DLD1 (cell line): ENCODE data around the gene PHF21B.
"Not testable (repeated sequence)": the region's sequence is repeated elsewhere in the genome, so short reads cannot be mapped to it uniquely, and the experiment has no call there.

Experiments
- in situ Hi-C: cut with HindIII; loops from 2 replicates; pipeline ENCODE4 v1.10.0; 2017; ENCODE audit warnings: low sequenced_read_pairs

PHF21B gene

DNA sequence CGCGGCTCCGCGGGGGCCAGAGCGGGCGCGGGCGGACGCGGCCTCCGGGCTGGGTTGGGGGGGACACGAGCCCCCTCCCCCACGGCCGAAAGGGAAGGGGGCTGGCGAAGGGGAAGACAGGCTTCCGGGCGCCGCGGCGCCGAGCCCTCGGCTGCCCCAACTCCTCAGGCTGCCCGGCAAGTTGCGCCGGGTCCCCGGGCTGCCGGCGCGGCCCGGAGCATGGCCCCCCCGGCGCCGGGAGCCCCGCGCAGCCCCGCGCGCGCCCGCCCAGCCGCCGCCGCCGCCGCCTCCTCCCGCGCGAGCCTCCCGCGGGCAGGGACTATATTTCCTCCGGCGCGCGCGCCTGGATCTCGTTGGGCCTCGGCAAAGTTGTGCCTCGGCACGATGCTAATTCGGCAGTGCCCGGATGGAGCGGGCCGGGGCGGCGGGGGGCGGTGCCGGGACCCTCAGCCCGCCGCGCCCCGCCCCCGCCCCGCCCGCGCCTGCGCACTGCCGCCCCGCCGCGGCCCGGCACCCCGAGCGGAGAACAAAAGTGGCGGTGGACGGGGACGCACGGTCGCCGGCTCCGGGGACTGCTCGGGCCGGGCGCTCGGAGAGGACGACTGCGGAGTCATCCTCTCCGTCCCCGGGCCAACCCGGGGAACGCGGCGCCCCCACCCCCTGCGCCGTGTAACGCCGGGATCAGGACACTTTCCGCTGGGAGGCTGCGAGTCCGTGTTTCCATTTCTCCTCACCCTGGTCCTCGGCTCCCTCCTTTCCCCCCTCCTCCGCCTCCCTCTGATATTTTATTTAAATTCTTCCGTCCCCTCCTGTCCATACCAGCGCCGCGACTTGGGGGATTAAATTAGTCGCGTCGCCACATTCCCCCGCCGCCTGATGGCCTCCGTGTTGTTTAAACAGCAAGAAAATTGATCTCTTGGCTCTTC lies at the start of gene PHF21B:
PHF21B (minus strand) TSS at position 400 of the 926 bp plus-strand sequence. CDS start 456 bp downstream, outside the sequence.
- in situ Hi-C loops, result no loop called here

DNA sequence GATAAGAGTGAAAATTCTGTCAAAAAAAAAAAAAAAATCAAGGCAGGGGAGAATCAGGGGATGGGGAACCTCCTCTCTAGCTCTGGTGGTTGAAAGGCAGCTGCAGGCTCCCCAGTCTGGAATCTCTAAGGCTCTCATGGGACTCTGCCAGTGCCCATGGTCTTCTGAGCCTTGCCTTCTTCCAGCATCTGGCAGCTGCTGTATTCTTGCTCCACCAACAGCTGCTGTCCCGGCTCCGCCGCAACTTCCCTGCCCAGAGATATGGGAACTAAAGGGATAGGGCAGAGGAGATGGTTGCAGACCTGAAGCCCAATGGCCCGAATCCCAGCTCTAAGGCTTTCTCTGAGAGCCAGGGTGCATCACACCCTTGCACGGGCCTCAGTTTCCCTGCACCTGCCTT lies 49.5 kb upstream of the PHF21B start:
- in situ Hi-C loops, result no loop called here

DNA sequence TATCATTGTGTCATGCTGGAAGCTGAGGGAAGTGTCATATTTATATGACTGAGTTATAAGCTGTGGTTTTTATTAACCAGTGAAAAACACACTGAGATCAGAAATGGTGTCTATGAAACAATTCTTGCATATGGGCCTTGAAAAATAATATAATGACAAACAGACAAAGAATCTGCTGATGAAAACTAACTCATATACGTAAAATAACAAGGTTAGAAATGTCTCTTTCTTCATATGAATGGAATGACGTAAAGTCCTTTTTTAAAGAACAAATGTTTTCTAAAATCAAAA lies 48.8 kb upstream of the PHF21B start:
- in situ Hi-C loops, result no loop called here

DNA sequence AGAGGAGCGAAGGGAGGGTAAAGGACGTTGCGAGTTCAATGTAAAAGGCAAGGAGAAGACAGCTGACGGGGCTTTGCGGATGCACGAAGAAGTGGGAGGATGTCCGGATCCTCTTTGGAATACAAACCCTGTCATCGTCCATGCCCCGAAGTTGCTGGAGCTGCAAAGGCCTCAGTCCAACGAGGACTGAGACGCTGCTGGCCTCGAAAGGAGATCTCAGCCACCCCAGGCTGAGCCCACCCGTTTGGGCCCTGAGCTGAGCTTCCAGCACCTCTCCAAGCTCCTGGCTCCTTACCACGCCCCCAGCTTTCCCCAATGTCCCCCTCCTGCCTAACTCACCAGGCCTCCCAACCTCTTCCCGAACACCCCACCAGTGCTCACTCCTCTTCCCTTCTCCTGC lies 46.1 kb upstream of the PHF21B start:
- in situ Hi-C loops, result no loop called here

DNA sequence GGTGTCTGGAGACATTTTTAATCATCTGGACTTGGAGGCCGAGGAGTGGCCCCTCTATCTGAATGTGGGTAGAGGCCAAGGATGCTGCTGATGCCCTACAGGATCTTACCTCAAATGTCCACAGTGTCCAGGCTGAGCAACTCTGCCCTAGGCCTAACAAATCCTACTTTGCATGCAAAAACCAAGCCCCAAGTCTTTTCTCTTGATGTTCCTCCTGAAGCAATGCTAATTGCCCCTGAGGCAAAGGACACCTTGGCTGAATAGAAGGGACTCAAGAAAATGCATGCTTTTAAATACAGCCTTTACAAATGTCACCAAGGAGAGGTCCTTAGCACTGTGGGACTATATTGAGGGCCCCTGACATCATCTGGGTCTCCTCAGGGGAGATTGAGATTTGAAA lies 43.8 kb upstream of the PHF21B start:
- in situ Hi-C loops, result no loop called here

DNA sequence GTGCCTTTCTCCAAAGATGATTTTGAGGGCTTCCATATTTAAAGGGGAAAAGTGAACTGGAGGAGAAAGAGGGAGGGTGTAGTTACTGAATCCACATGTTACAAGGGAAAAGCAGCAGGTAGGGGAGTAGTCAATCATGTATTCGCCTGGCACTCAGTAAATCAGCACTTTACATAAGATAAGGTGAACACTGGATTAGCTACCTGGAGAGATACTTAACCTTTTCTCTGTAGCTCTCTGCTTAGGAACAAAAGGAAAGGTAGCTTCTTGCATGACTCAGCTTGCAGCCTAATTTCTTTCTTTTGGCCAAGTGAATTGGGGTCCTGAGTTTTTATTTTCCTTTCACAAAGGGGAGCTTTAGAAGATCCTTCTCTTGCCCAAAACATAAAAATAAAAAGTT lies 43.3 kb upstream of the PHF21B start:
- in situ Hi-C loops, result no loop called here

DNA sequence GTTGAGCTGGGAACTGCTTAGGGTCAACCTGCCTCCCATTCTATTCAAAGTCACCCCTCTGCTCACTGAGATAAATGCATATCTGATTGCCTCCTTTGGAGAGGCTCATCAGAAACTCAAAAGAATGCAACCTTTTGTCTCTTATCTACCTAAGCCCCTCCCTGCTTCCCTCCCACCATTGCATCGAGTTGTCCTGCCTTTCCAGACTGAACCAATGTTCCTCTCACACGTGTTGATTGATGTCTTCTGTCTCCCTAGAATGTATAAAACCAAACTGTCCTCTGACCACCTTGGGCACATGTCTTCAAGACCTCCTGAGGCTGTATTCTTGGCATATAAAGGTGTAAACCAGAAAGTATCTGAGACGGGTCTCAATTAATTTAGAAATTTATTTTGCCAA lies 42.9 kb upstream of the PHF21B start:
- in situ Hi-C loops, result not testable (repeated sequence)

DNA sequence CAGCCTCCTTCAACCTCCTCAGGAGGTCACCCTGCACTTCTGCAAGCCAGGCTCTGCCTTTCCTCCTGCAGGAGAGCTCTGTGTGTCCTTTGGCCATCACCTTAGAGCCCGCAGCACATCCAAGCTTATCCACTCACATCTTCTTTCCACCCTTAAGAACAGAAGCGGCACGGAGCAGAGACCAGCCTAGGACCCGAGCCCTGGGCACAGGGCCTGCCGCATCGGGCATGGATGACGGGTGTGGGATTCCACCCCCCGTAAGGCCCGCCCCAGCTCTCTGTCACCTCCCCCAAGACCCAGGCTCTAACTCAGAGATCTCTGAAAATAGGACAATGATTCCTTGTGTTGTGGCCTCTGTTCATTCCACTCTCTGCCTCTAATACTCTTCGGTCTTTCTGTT lies 42.1 kb upstream of the PHF21B start:
- in situ Hi-C loops, result no loop called here

DNA sequence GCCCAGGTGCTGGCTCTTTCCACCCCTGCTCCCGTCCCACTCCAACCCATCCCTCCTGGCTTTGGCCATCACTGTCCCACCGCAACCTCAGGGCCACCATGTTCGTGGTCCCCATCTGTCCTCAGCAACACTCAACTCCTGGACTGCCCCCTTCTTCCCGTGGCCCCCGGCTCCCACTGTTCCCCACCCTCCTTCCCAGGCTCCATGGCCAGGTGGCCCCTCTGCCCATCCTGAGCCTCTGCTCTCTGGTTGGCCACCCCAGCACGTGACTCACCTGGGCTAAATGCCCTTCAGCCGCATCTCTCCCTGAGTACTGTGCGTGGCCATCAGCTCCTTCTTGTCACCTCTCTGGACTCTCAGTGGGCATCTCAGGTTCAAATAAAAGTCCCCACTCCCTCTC lies 41.6 kb upstream of the PHF21B start:
- in situ Hi-C loops, result no loop called here

DNA sequence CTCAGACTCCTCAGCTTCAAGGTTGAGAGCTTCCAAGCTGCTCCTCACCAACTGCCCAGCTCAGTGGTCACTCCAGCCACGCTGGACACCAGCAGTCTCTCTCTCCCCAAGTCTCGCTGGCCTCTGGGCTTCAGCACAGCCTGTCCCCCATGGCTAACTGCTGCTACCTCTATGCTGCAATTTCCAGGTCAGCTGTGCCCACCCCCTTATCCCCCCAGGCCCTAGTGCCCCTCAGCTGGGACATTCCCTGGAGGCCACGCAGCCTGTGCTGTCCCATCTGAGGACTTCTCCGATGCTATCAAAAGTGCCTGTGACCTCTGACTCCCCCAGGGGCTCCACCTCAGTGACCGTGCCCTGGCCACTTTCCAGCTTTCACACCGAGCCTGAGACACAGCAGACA lies 37.5 kb upstream of the PHF21B start:
- in situ Hi-C loops, result no loop called here

DNA sequence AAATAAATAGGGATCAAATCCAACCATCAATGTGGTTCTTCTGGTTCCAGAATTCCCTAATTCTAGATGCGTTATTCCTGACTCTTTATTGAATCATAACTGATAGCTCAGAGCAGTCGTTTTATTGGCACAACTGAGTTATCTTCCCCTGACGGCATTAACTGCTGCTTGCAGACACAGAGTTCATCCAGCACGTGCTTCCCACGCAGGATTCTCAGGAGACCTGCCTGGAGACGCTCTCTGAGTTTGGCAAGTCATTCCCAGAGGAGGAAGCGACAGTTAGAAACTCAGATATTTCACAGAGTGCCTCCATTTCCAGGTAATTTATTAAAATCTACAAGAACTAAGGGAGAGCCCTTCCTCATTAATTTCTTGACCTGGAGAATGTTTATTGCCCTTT lies 35.4 kb upstream of the PHF21B start:
- in situ Hi-C loops, result no loop called here

DNA sequence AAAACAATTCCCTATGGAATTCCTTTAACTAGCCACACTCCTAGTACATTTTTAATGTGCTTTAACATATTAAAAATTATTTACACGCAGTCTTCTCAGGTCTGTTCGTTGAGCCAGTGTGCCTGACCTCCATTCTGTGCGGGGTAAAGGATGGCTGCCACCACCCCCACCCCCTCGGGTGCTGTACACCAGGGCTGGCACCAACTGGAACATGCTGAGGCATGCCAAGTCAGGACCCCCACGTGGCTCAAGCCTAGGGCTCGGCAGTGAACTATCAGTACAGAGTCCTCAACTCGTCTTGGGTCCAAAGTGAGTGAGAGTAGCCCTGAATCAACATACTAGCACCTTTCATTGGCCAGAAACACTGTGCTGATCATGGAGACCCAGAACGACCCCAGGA lies 32.5 kb upstream of the PHF21B start:
- in situ Hi-C loops, result no loop called here

DNA sequence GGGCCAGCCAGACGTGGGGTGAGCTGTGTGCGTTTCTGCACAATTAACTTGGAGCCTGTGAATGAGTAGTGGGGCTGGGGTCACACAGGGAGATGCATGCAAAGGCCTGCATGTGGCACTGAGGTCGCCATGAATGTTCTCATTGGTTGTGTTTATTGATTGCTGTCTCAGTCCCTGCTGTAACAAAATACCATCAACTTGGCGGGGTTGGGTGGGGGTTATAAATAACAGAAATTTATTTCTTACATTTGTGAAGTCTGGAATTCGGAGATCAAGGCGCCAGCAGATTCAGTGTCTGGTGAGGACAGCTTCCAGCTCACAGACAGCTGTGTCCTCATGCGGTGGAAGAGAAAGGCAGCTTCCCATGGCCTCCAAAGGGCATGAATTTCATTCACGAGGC lies 29.3 kb upstream of the PHF21B start:
- in situ Hi-C loops, result no loop called here

DNA sequence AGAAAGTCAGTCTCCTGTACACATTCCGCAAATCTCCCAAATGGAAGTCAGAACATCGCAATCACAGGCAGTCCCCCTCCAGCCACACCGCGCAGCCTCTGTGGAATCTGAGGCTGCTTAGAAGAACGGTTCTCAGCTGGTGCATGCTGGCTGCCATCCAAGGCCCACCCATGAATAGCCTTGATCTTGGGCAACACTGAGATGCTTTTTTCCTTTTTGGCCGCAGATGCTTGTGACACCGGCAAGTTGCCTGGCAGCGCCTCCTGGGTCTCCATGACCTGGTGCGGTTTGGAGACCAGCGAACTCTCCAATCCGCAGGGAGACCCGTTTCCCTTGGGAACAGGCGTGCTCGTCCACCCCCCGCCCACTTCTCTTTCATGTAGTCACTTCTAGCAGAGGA lies 26.3 kb upstream of the PHF21B start:
- in situ Hi-C loops, result no loop called here

DNA sequence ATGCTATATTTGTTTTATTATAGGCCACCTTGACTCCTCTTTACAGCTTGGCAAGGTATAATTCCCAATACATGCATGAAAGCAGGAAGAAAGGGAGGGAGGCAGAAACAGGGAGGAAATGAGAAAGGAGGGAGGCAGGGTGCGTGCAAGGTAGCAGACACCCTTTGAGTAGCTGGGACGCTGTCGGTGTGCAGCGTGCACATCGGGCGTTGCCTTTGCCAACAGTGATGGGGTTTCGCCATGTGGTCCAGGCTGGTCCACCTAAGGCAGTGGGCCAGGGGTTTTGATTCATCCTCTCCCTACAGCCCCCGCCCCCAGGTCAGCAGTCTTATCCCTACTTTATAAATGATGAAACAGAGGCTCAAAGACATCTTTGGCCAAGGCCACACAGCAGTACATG lies 25.0 kb upstream of the PHF21B start:
- in situ Hi-C loops, result no loop called here

DNA sequence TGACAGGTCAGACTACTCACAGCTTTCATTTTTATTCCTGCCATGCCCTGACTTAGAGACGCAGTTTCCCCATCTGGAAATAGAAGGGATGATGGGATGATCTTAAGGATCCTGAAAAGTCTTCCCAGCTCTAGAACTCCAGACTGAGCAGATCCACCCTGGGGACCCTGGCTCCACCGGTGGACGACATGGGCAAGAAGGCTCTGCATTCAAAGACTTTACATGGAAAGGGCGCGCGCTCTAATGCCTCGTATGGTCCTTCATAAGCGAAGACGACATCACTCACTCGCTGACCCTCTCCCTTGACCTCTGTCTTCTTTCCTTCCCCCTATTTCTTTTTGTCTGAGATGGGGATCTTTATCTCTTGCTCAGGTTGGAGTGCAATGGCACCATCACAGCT lies 24.4 kb upstream of the PHF21B start:
- in situ Hi-C loops, result no loop called here

DNA sequence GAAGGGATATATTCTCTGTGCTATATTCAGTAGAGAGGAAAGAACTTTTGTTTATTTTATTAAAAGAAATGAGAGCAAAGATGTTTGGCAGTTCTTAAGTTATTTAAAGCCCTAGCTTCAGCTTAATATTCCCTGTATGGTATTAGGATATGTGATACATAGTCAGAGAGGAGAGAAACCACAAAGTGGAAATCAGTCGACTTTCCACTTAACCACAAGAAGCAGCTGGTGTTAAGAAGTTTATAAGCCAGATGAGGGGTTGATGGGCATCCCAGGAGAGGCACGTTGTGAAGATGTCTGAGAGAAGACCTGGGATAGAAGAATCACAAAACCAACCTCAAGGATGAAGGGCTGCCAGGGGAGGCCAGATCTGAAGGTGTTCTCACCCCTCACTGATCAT lies 23.3 kb upstream of the PHF21B start:
- in situ Hi-C loops, result no loop called here

DNA sequence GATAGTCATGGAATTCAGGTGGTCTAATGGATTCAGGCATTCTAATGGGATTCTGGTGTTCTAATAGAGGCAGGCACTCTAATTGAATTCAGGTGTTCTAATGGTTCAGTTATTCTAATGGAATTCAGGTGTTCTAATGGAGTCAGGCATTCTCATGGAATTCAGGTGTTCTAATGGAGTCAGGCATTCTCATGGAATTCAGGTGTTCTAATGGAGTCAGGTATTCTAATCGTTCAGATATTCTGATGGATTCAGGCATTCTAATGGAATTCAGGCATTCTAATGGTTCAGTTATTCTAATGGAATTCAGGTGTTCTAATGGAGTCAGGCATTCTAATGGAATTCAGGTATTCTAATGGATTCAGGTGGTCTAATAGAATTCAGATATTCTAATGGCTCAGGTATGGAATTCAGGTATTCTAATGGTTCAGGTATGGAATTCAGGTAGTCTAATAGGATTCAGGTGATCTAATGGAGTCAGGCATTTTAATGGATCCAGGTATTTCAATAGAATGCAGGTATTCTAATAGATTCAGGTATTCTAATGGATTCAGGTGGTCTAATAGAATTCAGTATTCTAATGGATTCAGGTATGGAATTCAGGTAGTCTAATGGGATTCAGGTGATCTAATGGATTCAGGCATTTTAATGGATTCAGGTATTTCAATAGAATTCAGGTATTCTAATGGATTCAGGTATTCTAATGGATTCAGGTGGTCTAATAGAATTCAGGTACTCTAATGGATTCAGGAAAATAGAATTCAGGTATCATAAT lies 22.0 kb upstream of the PHF21B start:
- in situ Hi-C loops, result no loop called here

DNA sequence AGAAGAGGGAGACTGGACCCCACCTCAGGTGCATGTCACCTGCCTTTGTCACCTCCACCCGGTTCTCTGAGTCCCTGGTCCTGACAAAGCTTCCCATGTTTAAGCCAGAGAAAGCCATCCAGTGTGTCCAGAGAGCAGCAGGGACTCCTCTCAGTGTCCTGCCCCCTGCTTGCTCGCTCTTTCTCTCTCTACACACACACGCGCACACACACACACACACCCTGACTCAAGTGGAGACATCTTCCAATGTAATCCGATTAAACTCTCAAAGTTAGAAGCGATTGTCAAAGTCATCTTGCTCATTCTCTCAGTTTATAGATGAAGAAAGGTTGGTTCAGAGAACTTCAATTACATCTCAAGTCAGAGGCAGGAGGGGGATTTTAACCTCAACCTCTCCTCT lies 19.7 kb upstream of the PHF21B start:
- in situ Hi-C loops, result no loop called here

DNA sequence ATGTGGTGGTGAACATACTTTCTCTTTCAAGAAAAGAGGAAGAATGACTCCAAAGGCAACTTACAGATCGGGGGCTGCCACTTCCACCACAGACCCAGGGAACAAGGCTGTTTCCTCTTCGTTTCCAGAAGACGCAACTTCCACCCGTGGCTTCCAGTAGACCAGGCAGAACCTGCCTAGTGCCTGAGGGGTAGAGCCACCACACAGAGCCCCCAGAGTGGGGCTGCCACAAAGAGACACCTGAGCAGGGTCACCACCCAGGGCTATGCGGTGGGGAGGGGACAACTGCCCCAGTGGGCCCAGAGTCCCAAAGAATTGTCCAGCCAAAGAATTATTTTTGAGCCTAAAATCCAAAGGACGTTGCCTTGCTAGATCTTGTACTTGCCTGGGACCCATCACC lies 16.7 kb upstream of the PHF21B start:
- in situ Hi-C loops, result no loop called here

DNA sequence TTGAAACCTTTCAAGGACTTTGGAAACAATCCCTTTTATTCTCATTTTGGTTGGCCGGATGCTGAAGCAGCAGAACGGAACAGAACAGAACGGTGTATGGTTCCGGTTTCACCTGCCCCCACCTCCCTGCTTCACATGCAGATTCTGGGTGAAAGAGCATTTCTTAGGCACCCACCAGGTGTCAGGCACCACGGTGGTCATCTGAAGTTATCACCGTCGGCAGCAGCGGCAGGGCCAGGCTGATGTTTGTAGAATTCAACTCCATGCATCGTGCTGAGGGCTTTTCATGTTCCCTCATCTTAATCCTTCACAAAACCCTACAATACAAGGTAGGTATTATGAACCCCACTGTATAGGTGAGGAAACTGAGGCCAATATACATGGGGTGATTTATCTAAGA lies 13.6 kb upstream of the PHF21B start:
- in situ Hi-C loops, result no loop called here

DNA sequence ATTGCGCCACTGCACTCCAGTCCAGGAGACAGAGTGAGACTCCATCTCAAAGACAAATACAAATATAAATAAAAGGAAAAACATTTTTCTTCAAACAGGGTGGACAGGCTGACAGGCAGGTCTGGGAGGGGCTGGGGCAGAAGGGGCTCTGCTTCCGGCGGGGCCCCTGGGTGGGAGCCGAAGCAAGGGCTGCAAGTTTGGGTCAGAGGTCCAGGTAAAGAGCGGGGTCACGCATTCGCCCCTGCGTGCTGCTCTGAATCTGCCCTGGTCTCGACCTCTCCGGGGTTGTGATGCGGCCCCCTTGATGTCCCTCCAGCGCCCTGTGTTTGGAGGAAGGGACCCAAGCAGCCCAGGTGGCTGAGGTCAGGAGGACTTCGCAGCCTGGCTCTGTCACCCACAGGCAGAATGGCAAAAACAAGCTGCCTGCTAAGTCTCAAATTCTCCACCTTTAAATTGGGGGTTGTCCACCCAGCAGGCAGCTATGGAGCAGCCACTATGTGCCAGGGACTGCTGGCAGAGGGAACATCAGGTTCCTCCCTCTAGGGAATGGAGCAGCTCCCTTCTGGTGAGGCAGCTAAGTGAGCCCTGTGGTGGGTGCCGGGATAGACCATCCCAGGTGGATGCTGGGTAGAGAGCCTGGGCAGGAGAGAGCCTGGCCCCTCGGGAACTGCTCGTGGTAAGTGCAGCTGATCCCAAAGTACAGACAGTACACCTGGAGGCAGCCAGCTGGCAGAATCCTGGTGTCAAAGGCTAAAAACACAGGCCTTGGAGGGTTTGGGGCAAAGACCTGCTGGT lies 10.3 kb upstream of the PHF21B start:
- in situ Hi-C loops, result no loop called here
